Measurements from ENCODE around the gene ZSWIM8. TPM values are rescaled to one million over a fixed set of nuclear protein-coding genes. Genes with fewer than 3 reads are reported as not detected.
A peak's percentile ranks its signal among the peaks of the same experiment; 100 is the strongest.

Gene ZSWIM8
- total and polyA plus RNA-seq, 10 of the 15 experiments (the other 5 are each of a cell fraction or from before 2014, with no cell fraction given): 7.8 to 47.1 (median 23.6) TPM

DNA sequence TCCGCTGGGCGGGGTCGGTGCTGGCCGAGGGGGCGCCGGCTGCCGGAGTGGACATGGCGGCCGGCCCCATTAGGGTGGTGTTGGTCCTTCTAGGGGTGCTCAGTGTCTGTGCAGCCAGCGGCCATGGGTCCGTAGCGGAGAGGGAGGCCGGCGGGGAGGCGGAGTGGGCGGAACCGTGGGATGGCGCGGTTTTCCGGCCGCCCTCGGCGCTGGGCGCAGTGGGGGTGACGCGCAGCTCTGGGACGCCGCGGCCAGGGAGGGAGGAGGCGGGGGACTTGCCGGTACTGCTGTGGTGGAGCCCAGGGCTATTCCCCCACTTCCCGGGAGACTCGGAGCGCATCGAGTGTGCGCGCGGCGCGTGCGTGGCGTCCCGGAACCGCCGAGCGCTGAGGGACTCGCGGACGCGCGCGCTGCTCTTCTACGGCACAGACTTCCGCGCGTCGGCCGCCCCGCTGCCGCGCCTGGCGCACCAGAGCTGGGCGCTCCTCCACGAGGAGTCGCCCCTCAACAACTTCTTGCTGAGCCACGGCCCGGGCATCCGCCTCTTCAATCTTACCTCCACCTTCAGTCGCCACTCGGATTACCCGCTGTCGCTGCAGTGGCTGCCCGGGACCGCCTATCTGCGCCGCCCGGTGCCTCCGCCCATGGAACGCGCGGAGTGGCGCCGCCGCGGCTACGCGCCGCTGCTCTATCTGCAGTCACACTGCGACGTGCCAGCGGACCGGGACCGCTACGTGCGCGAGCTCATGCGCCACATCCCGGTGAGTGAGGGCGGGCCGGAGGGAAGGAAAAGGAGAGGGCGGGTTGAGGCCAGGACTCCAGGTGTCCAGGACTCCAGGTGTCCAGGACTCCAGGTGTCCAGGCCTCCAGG lies 12.9 kb upstream of the ZSWIM8 start:
- H3K4me1 ChIP-seq (ENCODE audit: control insufficient read depth, insufficient read depth, low read length): peaks cover 5% of the 10 kb centered on the region
- peak overlapping the region; percentile 79 for H3K9ac ChIP-seq (ENCODE audit: control insufficient read depth, insufficient read depth, low read length)
- H3K27ac ChIP-seq (ENCODE audit: control insufficient read depth, insufficient read depth): peak overlapping the region; percentile 83
- CTCF ChIA-PET: interaction anchor here (1.0 to 5.0 kb wide), 14 partner anchors 10 to 220 kb away, joined by 3 to 55 read pairs (median 8); partner anchors contain the start of genes CHCHD1 and SEC24C
- H2AFZ ChIP-seq (ENCODE audit: control insufficient read depth, low read depth, low read length): peak overlapping the region; percentile 74
- SMC1A ChIA-PET (ENCODE audit: uncharacterized antibody, unreplicated experiment): interaction anchor here (0.5 to 6.5 kb wide), 13 partner anchors 9 to 1138 kb away, joined by 3 to 46 read pairs (median 6); partner anchors contain the start of genes CHCHD1, SEC24C and ZSWIM8
- intact Hi-C loops (cut with micrococcal nuclease; ENCODE audit: unreplicated experiment) (loop anchor here (2.0 to 5.0 kb wide), 3 partner anchors 40 to 106 kb away; partner anchors contain the start of gene NDST2), in situ Hi-C loops (cut with MboI) (no loop called here)
- H4K20me1 ChIP-seq (ENCODE audit: control insufficient read depth, insufficient read depth): no peaks in the 10 kb centered on the region
- peaks cover 13 to 37% of the 10 kb centered on the region in 2 experiments for H3K36me3 ChIP-seq (ENCODE audit: control insufficient read depth in 2 of 2, insufficient read depth in 2 of 2, low read length in 1 of 2)
- peak; percentile 83 for ATAC-seq
- H3K4me3 ChIP-seq: peak overlapping the region; percentile 94
- H3K9me3 ChIP-seq (replicated peaks; ENCODE audit: control insufficient read depth, insufficient read depth, low read length): no peaks in the 10 kb centered on the region
- 1% methylated on average over 90 of the region's 101 CpGs for WGBS (ENCODE audit: insufficient coverage, insufficient replicate concordance, low lambda C conversion rate, missing lambda C conversion rate)
- no peaks in the 10 kb centered on the region for H3K27me3 ChIP-seq (replicated peaks in 1 of 2; ENCODE audit: control insufficient read depth in 2 of 2, insufficient read depth in 2 of 2, low read length in 1 of 2)
- peak overlapping the region; percentile 92 for H3K4me2 ChIP-seq (ENCODE audit: control insufficient read depth, insufficient read depth)
- H3K79me2 ChIP-seq (ENCODE audit: control insufficient read depth, insufficient read depth, low read length): peaks cover 59% of the 10 kb centered on the region
- POLR2A ChIA-PET: interaction anchor here (0.7 to 6.8 kb wide), 18 partner anchors 9 to 253 kb away, joined by 3 to 63 read pairs (median 5); partner anchors contain the start of genes CHCHD1, SEC24C and ZSWIM8
- BruUV-seq (replicated peaks): no TSS peak
- RAD21 ChIA-PET (ENCODE audit: unreplicated experiment): interaction anchor here (0.8 to 4.0 kb wide), 20 partner anchors 8 to 168 kb away, joined by 3 to 37 read pairs (median 4); partner anchors contain the start of genes CAMK2G, CHCHD1 and SEC24C
- no peak for FAIRE-seq
- peak; percentile 48 for DNase-seq (ENCODE audit: low read depth, low spot score)
- TF ChIP-seq TAF1 (IDR thresholded peaks at IDR 0.05; ENCODE audit: borderline replicate concordance, low read depth, low read length) (peak; percentile 54; the same call in 1 of the 2 replicates), YY1 (IDR thresholded peaks at IDR 0.05; ENCODE audit: low read depth, low read length) (peak; percentile 85), SPI1 (IDR thresholded peaks at IDR 0.05; ENCODE audit: borderline replicate concordance, insufficient read depth, low read depth, low read length) (no peak), MYC (IDR thresholded peaks at IDR 0.05; ENCODE audit: insufficient read depth, insufficient read length, insufficient replicate concordance, low read length, severe bottlenecking) (peak; percentile 39), CBX3 (IDR thresholded peaks at IDR 0.05; ENCODE audit: borderline replicate concordance, low read depth) (no peak), PML (IDR thresholded peaks at IDR 0.05; ENCODE audit: low read length) (peak; percentile 93), RB1 (IDR thresholded peaks at IDR 0.05; ENCODE audit: borderline replicate concordance) (peak; percentile 67; the same call in 1 of the 2 replicates)
- TF ChIP-seq, protein P1, sequence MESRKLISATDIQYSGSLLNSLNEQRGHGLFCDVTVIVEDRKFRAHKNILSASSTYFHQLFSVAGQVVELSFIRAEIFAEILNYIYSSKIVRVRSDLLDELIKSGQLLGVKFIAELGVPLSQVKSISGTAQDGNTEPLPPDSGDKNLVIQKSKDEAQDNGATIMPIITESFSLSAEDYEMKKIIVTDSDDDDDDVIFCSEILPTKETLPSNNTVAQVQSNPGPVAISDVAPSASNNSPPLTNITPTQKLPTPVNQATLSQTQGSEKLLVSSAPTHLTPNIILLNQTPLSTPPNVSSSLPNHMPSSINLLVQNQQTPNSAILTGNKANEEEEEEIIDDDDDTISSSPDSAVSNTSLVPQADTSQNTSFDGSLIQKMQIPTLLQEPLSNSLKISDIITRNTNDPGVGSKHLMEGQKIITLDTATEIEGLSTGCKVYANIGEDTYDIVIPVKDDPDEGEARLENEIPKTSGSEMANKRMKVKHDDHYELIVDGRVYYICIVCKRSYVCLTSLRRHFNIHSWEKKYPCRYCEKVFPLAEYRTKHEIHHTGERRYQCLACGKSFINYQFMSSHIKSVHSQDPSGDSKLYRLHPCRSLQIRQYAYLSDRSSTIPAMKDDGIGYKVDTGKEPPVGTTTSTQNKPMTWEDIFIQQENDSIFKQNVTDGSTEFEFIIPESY (IDR thresholded peaks at IDR 0.05): no peak
- TF ChIP-seq, protein P2, sequence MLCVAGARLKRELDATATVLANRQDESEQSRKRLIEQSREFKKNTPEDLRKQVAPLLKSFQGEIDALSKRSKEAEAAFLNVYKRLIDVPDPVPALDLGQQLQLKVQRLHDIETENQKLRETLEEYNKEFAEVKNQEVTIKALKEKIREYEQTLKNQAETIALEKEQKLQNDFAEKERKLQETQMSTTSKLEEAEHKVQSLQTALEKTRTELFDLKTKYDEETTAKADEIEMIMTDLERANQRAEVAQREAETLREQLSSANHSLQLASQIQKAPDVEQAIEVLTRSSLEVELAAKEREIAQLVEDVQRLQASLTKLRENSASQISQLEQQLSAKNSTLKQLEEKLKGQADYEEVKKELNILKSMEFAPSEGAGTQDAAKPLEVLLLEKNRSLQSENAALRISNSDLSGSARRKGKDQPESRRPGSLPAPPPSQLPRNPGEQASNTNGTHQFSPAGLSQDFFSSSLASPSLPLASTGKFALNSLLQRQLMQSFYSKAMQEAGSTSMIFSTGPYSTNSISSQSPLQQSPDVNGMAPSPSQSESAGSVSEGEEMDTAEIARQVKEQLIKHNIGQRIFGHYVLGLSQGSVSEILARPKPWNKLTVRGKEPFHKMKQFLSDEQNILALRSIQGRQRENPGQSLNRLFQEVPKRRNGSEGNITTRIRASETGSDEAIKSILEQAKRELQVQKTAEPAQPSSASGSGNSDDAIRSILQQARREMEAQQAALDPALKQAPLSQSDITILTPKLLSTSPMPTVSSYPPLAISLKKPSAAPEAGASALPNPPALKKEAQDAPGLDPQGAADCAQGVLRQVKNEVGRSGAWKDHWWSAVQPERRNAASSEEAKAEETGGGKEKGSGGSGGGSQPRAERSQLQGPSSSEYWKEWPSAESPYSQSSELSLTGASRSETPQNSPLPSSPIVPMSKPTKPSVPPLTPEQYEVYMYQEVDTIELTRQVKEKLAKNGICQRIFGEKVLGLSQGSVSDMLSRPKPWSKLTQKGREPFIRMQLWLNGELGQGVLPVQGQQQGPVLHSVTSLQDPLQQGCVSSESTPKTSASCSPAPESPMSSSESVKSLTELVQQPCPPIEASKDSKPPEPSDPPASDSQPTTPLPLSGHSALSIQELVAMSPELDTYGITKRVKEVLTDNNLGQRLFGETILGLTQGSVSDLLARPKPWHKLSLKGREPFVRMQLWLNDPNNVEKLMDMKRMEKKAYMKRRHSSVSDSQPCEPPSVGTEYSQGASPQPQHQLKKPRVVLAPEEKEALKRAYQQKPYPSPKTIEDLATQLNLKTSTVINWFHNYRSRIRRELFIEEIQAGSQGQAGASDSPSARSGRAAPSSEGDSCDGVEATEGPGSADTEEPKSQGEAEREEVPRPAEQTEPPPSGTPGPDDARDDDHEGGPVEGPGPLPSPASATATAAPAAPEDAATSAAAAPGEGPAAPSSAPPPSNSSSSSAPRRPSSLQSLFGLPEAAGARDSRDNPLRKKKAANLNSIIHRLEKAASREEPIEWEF (IDR thresholded peaks at IDR 0.05; ENCODE audit: insufficient replicate concordance, low read depth, low read length): no peak
- TF ChIP-seq, protein P3, sequence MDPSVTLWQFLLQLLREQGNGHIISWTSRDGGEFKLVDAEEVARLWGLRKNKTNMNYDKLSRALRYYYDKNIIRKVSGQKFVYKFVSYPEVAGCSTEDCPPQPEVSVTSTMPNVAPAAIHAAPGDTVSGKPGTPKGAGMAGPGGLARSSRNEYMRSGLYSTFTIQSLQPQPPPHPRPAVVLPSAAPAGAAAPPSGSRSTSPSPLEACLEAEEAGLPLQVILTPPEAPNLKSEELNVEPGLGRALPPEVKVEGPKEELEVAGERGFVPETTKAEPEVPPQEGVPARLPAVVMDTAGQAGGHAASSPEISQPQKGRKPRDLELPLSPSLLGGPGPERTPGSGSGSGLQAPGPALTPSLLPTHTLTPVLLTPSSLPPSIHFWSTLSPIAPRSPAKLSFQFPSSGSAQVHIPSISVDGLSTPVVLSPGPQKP (IDR thresholded peaks at IDR 0.05; ENCODE audit: low read depth, low read length): peak; percentile 33; the same call in 1 of the 2 replicates
- TF ChIP-seq, protein P4, sequence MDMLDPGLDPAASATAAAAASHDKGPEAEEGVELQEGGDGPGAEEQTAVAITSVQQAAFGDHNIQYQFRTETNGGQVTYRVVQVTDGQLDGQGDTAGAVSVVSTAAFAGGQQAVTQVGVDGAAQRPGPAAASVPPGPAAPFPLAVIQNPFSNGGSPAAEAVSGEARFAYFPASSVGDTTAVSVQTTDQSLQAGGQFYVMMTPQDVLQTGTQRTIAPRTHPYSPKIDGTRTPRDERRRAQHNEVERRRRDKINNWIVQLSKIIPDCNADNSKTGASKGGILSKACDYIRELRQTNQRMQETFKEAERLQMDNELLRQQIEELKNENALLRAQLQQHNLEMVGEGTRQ (IDR thresholded peaks at IDR 0.05; ENCODE audit: borderline replicate concordance, low read depth, low read length): peak; percentile 2; the same call in 1 of the 2 replicates

Measured in GM12878 (cell line).